ENCODE measurements around the gene HSP90AB1. TPM values are rescaled to one million over a fixed set of nuclear protein-coding genes. Genes with fewer than 3 reads are reported as not detected.
"Not testable (repeated sequence)": the region's sequence is repeated elsewhere in the genome, so short reads cannot be mapped to it uniquely, and the experiment has no call there.

Gene HSP90AB1
- polyA plus RNA-seq, 4 donors = 1,195 to 1,243 (median 1,222) TPM

- no peak for DNase-seq (ENCODE audit: low read depth in 4 of 4, low spot score in 3 of 4)
These were observed 25.0 kb upstream of the HSP90AB1 start for GRCh38 chr6:44221961-44222335.

GRCh38 chr6:44222486-44223318 lies 24.2 kb upstream of the HSP90AB1 start:
- DNase-seq (ENCODE audit: low read depth in 4 of 4, low spot score in 3 of 4) = no peak

- DNase-seq (ENCODE audit: low read depth in 4 of 4, low spot score in 3 of 4) = no peak
These were observed 23.4 kb upstream of the HSP90AB1 start, which contains the start of gene SLC29A1 for GRCh38 chr6:44223319-44224028. Gene SLC29A1 (plus strand): TSS chr6:44223595. CDS start chr6:44227314, 3,719 bp downstream.

- DNase-seq (ENCODE audit: low read depth in 4 of 4, low spot score in 3 of 4) = no peak
These were observed 22.6 kb upstream of the HSP90AB1 start for GRCh38 chr6:44224029-44224964.

- no peak for DNase-seq (ENCODE audit: low read depth in 4 of 4, low spot score in 3 of 4)
These were observed 22.0 kb upstream of the HSP90AB1 start for GRCh38 chr6:44224965-44225305.

GRCh38 chr6:44225579-44226325 lies 21.1 kb upstream of the HSP90AB1 start:
- no peak for DNase-seq (ENCODE audit: low read depth in 4 of 4, low spot score in 3 of 4)

GRCh38 chr6:44226368-44227147 lies 20.3 kb upstream of the HSP90AB1 start:
- DNase-seq (ENCODE audit: low read depth in 4 of 4, low spot score in 3 of 4) = no peak

GRCh38 chr6:44227148-44227793 lies 19.6 kb upstream of the HSP90AB1 start:
- DNase-seq (ENCODE audit: low read depth in 4 of 4, low spot score in 3 of 4) = no peak

GRCh38 chr6:44228031-44228430 lies 18.9 kb upstream of the HSP90AB1 start:
- DNase-seq (ENCODE audit: low read depth in 4 of 4, low spot score in 3 of 4) = no peak

- no peak for DNase-seq (ENCODE audit: low read depth in 4 of 4, low spot score in 3 of 4)
These were observed 18.5 kb upstream of the HSP90AB1 start for GRCh38 chr6:44228433-44228832.

- no peak for DNase-seq (ENCODE audit: low read depth in 4 of 4, low spot score in 3 of 4)
These were observed 18.1 kb upstream of the HSP90AB1 start for GRCh38 chr6:44228836-44229235.

GRCh38 chr6:44229376-44230033 lies 17.4 kb upstream of the HSP90AB1 start:
- no peak for DNase-seq (ENCODE audit: low read depth in 4 of 4, low spot score in 3 of 4)

GRCh38 chr6:44230034-44230675 lies 16.7 kb upstream of the HSP90AB1 start:
- DNase-seq (ENCODE audit: low read depth in 4 of 4, low spot score in 3 of 4) = no peak

GRCh38 chr6:44231426-44231825 lies 15.5 kb upstream of the HSP90AB1 start:
- not testable (repeated sequence) for DNase-seq (ENCODE audit: low read depth in 4 of 4, low spot score in 3 of 4)

GRCh38 chr6:44232676-44233566 lies 14.0 kb upstream of the HSP90AB1 start:
- no peak for DNase-seq (ENCODE audit: low read depth in 4 of 4, low spot score in 3 of 4)

GRCh38 chr6:44233567-44234100 lies 13.3 kb upstream of the HSP90AB1 start:
- DNase-seq (ENCODE audit: low read depth in 4 of 4, low spot score in 3 of 4) = no peak
